GM18873 (cell line): ENCODE measurements around the gene PEPD.

ENCODE experiments used
- ATAC-seq: cut with Tn5 transposase; IDR thresholded peaks from one replicate; pipeline ENCODE4 v1.9.1; 2021; ENCODE audit warnings: mild to moderate bottlenecking, moderate library complexity, moderate number of reproducible peaks; ENCODE audit not compliant: unreplicated experiment, low FRiP score

Gene PEPD

DNA sequence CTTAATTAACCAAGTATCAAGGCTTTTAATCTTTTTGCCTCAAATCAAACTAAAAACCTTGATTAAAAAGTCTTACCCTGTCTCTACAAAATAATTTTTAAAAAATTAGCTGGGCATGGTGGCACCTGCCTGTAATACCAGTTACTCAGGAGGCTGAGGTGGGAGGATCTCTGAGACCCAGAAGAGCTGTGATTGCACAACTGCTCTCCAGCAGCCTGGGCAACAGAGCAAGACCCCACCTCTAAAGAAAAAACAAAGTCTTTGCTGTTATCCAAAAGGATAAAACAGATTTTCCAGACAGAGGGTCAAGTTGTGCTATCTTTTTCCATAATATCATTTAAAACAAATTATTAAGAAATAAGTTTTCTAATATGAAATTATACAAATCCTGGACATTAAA lies 174.9 kb downstream of the PEPD start:
- ATAC-seq = no peak

DNA sequence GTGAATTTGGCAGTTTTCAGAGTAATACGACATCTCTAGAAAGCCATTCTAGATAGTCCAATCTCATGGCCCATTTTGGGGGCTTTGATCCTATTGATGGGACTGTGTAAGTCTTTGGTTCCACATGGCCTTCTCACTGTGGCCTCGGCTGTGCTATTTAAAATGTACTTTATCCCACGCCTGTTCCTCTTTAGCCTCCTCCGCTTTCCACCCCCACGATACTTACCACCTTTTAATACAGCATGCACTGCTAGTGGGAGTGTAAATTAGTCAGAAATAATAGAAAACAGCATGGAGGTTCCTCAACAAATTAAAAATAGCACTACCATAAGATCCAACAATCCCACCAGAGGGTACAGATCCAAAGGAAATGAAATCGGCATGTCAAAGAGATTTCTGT lies 176.4 kb downstream of the PEPD start:
- ATAC-seq = no peak

DNA sequence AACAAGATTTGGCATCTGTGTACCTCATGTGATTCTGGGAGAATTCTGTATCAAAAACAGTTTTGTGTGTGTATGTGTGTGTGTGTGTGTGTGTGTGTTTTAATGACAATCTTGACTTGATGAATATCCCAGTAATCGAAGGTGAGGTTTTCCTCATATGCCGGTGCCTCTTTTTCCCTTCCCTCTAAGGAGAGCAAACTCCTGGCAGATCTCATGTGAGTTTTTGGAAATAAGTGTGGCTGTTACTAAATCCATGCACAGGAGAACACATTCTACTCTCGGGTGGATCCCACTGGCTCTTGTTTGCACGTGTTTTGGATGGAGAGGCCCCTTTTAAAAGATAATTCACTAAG lies 177.0 kb downstream of the PEPD start:
- no peak for ATAC-seq

DNA sequence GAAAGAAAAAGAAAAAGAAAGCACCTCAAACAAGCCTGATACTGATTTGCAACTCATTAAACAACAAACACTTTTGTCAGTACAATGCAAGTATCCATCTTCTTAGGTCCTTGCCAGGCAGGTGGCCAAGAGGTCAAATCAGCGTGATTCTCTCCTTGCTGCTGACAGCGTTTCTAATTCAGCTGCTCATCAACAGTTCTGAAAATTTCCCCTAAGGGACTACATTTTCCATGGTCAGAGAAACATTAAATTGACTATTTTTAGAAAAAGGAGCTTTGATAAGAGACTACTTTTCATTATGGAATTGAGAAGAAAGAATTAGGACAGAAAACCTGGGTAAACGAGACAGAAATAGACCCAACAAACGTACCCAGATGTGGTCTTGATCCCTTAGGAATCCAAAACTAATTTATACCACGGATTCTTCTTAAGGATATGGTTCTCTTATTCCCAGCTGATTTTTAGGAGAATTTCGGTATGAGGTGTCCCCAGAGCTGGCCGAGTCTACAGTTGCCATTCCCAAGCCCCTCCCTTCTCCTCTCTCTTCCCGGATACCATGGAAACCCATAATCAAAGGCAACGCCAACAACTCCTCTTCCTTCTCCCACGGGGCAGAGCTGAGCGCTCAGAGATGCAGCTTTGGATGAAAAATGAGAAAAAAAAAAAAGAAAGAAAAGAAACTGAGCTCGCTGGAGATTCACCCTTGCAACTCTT lies 177.6 kb downstream of the PEPD start:
- ATAC-seq = no peak

DNA sequence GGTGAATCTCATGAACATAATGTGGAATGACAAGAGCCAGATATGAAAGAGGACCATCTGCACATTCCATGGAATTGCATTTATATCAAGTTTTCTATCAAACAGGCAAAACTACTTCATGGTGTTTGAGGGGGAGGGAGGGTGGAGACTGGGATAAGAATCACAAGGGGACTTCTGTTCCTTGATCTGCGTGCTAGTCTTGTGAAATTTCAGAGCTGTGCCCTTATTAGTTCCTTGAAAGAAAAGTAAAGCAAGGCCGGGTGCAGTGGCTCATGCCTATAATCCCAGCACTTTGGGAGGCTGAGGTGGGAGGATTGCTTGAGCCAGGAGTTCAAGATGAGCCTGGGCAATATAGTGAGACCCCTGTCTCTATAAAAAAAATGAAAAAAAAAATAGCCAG lies 178.3 kb downstream of the PEPD start:
- no peak for ATAC-seq

DNA sequence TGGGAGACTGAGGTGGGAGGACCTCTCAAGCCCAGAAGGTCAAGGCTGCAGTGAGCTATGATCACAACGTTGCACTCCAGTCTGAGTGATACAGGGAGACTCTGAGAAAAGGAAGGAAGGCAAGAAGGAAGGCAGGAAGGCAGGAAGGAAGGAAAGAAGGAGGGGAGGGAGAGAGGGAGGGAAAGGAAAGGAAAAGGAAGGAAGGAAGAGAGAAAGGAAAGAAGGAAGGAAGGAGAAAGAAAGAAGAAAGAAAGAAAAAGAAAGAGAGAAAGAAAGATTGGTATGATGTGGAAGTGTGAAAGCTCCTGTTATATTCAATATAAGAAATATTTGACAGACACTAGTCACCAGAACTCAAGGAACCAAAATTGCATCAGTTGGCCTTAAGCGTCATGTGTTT lies 180.6 kb downstream of the PEPD start:
- ATAC-seq = no peak

DNA sequence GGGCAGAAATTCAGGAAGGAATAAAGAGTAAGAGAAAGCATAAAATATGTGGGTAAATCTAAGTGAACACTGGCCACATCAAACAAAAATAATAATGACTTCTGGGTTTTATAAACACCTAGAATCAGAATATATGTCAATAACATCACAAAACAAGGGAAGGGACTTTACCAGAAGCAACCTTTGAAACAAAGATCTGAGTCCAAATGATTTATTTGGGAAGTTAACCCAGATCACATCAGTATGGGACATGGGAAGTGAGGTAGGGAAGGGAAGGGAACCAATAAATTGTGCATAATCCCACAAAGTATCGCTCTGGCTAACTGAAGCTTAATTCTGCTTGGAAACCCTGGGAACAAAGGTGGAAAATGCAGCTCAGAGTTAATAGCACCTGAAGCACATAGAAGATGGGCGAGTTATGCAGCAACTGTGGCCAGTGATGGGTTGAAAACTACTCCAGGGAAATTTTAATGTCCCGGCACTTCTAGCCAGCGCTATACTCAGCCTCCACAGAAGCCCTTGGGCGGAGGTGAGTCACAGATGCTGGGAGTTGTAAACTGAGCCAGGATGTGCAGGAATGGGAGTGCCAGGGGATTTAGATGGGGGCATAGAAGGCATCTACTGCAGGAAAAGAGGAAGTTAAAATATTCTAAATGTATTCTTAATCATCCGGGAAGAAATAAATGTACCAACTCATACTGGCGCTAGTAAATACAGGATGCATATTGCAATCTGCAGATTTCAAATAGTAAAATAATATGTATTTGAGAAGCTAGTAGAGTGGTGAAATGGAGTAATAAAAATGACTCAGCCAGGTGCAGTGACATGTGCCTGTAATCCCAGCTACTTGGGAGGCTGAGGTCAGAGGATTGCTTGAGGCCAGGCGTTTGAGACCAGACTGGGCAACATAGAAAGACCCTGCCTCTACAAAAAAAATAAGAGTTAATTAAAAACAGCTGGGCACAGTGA lies 182.3 kb downstream of the PEPD start:
- ATAC-seq = no peak
